T follicular helper cell (primary cell): Measurements from ENCODE around the gene TRIM59.
A peak's percentile ranks its signal among the peaks of the same experiment; 100 is the strongest.

Source experiments
- DNase-seq: peaks from one replicate; pipeline ENCODE4 v3.0.0-alpha.2; 2020; ENCODE audit warnings: low read depth
- total RNA-seq, 2 experiments: gene quantifications; one replicate each; lab custom pipeline; 2026; lab: John Stamatoyannopoulos, UW

The TRIM59 gene, protein sequence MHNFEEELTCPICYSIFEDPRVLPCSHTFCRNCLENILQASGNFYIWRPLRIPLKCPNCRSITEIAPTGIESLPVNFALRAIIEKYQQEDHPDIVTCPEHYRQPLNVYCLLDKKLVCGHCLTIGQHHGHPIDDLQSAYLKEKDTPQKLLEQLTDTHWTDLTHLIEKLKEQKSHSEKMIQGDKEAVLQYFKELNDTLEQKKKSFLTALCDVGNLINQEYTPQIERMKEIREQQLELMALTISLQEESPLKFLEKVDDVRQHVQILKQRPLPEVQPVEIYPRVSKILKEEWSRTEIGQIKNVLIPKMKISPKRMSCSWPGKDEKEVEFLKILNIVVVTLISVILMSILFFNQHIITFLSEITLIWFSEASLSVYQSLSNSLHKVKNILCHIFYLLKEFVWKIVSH
- total RNA-seq, result 20.1 to 26.8 reads per million in 2 experiments

GRCh38 chr3:160449636-160450598 is at the start of gene TRIM59:
TRIM59 (minus strand) TSS chr3:160449786; CDS start chr3:160439183, 10,603 bp downstream.
- peak; percentile 94 for DNase-seq

DNA sequence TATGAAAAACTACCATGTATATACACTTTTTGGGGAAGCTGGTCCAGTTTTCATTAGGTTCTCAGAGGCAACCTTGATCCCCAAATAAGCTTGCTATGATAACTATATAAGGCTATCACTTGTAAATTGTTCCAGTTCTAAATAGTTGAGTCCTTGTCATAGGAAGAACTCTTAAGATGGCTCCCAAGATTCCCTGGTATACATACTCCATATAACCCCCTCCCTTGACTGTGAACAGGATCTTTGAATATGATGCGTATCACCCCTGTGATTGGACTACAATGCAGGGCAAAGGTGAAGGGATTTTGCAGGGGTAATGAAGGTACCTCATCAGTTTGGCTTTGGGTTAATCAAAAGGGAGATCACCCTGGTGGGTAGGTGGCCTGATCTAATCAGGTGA is 48.6 kb upstream of the TRIM59 start:
- DNase-seq, result no peak

DNA sequence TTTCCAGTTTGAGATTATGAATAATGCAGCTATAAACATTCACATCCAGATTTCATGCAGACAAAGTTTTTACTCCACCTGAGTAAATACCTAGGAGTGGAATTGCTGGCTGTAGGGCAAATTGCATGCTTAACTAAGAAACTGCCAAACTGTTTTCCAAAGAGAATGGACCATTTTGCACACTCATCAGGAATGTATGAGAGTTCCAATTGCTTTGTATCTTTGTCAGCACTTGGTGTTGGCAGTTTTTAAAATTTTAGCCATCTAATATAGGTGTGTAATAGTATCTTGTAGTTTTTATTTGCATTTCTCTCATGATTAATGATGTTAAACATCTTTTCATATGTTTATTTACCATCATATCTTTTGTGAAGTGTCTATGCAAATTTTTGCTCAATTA is 40.6 kb upstream of the TRIM59 start:
- DNase-seq, result no peak

DNA sequence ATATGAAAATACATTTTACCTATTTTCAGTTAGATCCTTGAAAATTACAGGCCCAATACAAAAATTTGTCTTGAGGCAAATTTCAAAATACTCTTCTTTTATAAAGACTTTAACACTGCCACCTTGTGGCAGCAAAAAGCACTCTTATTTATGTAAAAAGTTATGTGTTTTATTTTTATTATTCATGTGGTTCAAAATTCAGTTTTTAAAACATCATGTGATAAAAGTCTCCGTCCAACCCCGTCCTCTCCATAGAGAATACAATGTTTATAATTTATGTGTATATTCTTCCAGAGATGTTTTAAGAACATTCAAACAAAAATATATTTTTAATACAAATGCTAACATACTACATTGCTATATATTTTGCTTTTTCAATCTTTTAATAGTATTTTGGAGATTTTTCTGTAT is 36.9 kb upstream of the TRIM59 start:
- no peak for DNase-seq

- DNase-seq, result no peak
Observed at GRCh38 chr3:160482796-160483195, 33.2 kb upstream of the TRIM59 start.

DNA sequence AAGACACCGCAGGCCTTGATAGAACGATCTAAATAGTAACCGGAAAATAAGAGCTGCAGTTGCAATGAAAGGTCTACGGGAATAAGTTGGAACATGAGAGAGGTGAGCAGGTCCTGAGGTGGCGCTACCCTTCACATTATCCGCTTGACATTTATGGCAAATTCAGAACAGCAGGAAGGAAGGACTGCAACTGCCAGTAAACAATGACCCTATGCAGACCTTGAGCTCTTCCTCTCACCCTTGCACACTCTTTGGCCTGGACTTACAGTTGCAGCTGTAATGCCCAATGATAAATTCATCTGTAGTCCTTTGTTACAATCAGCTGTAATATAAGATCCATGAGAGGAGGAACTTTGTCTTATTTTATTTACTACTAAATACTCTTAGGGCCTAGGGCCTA is 32.3 kb upstream of the TRIM59 start:
- DNase-seq, result no peak

- no peak for DNase-seq
Observed at GRCh38 chr3:160480931-160481330, 31.3 kb upstream of the TRIM59 start.

DNA sequence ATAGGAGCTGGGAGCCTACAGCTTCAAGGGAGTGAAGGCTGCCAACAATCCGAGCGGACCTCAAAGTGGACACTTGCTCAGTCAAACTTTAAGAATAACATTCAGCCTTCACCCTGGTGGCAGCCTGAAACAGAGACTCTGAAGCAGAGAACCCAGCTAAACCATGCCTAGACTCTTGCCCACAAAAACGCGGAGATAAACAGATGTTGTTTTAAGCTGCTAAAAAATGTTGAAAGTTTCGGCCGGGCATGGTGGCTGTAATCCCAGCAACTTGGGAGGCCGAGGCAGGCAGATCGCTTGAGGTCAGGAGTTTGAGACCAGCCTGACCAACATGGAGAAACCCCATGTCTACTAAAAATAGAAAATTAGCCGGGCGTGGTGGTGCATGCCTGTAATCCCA is 29.8 kb upstream of the TRIM59 start:
- no peak for DNase-seq

GRCh38 chr3:160478338-160478737 is 28.8 kb upstream of the TRIM59 start:
- no peak for DNase-seq

DNA sequence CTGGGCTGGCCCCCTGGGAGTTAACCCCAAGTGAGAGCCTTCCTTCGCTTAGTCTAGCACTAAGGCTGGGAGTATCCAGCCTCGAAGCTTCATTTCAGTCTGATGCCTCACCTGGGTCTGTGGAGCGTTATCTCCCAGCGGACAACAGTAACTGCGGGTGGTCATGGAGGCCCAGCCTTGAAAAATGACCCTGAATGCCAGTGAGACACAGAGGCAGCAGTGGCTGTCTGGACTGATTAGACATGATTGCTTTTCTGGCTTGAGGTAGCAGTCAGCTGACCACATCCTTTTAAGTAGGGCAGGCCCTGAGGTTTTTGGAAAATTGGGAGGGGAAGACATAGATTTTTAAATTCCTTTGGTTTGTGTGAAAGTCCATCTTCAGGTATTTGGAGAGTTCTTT is 28.2 kb upstream of the TRIM59 start:
- DNase-seq, result no peak

DNA sequence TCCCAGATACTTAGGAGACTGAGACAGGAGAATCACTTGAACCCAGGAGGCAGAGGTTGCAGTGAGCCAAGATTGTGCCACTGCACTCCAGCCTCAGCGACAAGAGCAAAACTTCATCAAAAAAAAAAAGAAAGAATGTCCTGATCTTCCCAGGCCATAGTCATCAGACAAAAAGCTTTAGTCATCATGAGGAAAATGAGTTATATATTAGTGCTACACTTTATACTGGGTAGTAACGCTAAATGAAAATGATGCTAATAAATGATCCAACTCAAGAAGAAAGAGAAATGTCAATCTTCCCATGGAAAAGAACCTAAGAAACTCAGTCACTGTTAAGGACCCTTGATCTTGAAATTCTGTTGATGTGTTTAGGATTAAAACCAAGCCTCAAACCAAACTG is 26.3 kb upstream of the TRIM59 start:
- DNase-seq, result no peak

GRCh38 chr3:160475153-160475552 is 25.6 kb upstream of the TRIM59 start:
- no peak for DNase-seq

- DNase-seq, result no peak
Observed at GRCh38 chr3:160474416-160474838, 24.8 kb upstream of the TRIM59 start.

- DNase-seq, result no peak
Observed at GRCh38 chr3:160473978-160474377, 24.4 kb upstream of the TRIM59 start.

GRCh38 chr3:160473221-160473620 is 23.6 kb upstream of the TRIM59 start:
- no peak for DNase-seq

GRCh38 chr3:160472344-160472743 is 22.8 kb upstream of the TRIM59 start:
- no peak for DNase-seq

- no peak for DNase-seq
Observed at GRCh38 chr3:160471892-160472291, 22.3 kb upstream of the TRIM59 start.

GRCh38 chr3:160470181-160470580 is 20.6 kb upstream of the TRIM59 start:
- DNase-seq, result no peak

DNA sequence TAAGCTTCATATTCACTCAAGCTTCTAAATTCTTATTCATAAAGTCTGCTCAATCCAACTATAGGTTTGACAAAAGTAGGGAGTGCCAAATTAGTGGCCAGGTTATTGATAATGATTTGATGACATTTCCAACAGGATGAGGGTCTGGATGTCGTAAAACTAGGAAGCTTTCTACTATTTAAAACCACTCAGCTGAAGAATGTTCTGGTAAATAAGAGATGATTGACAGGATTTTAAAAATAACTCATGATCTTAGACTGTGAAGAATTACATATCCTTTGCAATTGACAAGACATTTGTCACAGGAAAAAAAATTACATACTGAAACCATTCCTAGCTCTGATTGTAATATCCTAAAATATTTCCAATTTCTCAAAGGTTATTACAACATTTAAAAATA is 15.4 kb upstream of the TRIM59 start:
- DNase-seq, result no peak

DNA sequence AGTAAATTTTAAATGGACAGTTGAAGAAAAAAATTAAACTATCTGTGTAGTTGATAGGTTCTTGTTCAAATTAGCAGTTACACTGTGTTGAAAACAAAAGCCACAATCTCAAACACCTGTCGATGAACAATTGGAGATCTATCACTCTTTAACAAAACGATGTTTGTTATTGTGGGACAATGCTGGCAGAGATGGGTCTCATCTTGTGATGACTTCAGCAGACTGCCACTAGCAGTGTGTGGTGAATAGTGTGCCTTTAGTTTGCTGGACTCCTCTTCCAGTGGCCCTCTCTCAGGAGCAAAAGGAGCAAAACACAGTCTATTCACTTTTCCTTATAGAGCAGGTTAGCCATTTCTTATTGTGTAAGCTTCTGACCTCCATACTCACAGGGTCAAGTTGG is 14.7 kb upstream of the TRIM59 start:
- DNase-seq, result no peak

DNA sequence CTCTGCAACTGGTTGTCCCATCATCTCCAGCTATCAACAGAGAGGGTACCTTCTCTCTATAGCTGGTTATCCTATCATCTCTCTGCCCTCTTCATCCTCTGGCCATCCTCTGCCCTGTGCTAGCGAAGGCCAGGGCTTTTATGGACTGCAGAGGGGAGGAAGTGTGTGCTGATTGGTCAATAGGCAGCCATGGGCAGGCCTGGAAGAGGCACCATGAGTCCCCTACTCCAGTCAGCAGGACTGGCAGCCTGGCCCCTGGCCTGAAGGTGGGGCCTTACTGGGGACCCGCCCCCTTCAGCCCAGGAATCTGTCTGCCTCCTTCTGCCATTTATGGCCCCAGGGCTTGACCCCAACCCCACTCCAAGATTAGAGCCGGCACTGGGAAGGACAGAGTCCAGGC is 10.4 kb upstream of the TRIM59 start:
- no peak for DNase-seq

- DNase-seq, result no peak
Observed at GRCh38 chr3:160459450-160459970, 9.9 kb upstream of the TRIM59 start.

- DNase-seq, result no peak
Observed at GRCh38 chr3:160458151-160458550, 8.6 kb upstream of the TRIM59 start.
